GM21360 (cell line): Measurements from ENCODE around the gene NOL9.
"Not testable (repeated sequence)": the region's sequence is repeated elsewhere in the genome, so short reads cannot be mapped to it uniquely, and the experiment has no call there.

Experiments
- ATAC-seq: cut with Tn5 transposase; IDR thresholded peaks from one replicate; pipeline ENCODE4 v1.9.1; 2021; ENCODE audit warnings: mild to moderate bottlenecking, moderate library complexity; ENCODE audit not compliant: unreplicated experiment

The NOL9 gene

DNA sequence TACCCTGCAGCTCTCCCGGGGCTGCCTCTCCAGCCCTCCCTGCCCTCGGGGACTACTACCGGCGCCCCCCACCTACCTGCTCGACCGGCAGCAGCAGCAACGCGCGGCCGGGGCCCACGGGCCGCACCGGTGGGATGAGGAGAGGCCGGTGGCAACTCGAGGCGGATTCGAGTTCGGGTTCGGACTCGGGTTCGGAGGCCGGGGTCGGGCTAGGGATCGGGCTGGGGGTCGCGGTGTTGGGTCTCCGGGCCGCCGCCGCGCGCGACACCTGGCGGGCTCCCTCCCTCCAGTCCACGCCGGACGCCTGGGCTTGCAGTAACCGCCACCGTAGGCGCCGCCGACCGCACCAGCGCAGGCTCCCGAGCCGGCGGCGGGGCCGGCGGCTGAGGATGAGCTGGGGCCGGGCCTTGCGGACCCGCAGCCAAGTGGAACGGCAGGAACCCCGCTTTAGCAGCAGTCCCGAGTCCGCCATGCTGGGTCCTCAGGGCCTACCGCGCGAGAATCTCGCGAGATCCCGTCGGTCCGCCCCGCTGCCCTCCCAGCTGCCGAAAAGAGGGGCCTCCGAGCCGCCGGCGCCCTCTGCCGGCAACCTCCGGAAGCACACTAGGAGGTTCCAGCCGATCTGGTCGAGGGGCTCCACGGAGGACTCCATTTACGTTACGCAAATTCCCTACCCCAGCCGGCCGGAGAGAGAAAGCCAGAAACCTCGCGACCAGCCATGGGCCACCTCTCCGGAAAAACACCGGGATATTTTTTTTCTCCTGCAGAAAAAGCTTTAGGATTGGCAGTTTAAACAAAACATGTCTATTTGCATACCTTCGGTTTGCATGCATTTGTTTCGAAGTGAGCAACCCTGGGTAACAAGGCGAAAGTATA, at the start of gene NOL9:
NOL9 (minus strand) TSS at position 483 of the 876 bp plus-strand sequence; CDS start at position 472, 11 bp downstream.
- ATAC-seq: peak; percentile 89

DNA sequence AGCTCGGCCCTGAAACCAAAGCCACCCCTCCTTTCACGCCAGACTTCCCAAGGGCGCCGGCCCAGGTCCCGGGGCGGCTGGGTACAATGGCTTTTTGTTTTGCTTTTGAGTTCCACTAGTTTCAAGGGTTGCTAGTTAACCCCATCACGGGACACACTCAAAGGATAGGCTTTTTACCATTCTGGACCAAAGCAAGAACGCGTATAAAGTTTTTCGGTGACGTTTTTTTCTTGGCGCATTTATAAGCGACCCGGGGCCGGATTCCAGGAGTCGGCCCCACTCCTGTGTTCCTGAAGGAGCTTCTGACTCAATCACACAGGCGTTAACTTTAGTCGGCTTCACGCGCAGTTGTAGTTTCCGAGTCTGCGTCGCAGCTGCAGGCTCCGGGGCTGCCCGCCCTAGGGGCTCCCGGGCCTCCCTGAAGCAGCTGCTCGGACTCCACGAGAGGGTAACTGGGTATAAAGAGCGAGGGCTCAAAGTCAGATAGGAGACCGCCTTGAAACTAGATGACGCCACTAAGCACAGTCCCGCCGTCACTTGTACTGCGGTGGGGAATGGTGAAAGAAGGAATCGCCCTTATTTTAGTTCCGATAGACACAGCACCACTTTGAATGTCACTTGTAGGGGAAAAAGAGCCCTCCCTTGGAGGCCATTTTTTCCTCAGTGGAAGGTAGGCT, 49.1 kb upstream of the NOL9 start:
- ATAC-seq: peak; percentile 28

DNA sequence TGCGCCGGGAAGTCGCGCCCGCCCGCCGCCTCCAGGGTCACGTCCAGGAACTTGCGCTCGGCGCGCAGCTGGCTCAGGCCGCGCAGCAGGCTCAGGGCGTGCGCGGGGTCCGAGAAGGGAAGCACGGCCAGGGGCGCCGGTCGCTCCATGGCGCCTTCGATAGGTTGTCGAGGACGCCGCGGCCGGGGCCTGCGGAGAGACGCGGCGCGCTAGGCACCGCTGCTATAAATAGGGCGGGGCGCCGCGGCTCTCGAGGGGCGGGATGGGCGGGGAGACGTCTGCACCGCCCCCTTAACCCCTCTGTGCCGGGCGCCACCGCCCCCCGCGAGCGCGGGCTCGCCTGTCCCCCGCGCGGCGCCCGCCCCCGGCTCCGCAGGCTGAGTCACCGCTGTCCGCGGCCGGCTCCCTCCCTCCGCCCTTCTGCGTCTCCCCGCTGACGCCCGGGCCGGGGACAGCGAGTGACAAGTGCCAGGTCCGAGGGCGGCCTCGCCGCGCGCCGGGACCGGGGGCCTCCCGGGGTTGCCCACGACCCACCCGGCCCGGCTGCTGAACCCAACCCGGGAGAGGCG, 48.4 kb upstream of the NOL9 start, which contains the start of gene KLHL21:
KLHL21 (minus strand) TSS at position 201 of the 569 bp plus-strand sequence; CDS start at position 149, 52 bp downstream.
- ATAC-seq: peak; percentile 51

DNA sequence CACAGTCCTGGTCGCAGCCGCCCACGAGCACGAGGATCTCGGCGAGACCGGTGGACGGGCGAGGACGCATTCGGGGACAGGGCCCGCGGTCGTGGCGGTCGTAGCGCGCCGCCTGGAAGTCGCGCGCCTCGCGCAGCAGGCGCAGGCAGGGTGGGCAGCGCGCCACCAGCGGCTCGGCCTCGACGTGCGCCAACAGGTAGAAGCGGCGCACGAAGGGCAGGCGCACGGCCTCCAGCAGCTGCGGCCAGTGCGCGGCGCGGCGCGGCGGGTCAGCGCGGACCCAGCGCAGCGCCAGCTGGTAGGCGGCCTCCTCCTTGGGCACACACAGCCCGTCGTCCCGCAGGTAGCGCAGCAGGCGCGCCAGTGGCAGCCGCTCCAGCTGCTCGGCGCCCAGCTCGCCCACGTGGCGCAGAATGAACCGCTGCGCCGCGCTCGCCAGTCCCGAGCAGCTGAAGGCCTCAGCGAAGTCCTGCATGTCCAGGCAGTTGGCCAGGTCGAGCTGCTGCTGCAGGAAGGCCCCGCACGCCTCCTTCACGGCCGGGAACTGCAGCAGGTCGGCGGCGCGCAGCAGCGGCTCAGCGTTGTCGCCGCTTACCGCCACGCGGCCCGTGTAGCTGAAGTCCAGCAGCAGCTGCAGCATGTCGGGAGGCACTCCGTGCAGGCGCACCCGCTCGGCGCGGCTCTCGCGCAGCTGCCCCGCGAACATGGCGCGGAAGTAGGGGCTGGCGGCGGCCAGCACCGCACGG, 47.8 kb upstream of the NOL9 start:
- ATAC-seq: peak; percentile 3

DNA sequence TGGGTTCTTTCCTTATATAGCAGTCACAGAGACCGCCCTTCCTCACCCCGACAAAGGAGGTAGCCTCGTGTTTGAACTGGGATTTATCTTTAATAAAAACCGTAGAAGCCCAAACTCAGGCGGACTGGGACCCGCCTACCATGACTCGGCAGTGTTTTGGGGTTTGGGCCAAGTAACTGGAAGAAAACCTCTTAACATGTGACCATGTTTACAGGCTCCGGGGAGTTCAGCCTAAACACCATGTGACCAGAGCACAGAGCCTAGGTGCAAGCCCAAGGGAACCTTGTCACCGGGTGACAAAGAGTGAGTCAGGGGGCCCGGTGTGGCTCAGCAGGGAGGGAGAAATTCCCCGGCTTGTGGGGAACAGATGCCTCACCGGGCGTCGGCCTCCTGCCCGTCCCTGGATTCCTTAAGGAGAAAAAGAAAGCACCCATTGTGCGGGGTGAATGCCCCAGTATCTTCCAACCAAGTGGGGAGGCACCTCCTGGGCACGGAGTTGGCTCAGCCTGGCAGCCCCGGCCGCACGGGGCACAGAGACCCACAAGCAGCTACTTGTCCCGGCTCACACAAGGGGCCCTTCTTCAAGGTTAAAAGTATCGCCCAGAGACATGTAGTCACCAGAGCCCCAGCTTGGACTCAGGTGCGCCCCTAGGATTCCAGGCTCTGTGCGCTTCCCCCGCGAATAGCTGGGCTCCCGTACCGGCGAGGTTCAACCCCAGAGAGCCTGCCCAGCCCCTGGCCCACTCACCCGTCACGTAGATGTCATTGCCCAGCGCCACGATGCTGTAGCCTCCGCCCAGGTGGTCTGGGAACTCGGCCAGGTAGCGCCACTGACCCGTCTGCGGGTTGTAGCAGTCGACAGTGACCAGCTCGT, 47.0 kb upstream of the NOL9 start:
- peak; percentile 26 for ATAC-seq

DNA sequence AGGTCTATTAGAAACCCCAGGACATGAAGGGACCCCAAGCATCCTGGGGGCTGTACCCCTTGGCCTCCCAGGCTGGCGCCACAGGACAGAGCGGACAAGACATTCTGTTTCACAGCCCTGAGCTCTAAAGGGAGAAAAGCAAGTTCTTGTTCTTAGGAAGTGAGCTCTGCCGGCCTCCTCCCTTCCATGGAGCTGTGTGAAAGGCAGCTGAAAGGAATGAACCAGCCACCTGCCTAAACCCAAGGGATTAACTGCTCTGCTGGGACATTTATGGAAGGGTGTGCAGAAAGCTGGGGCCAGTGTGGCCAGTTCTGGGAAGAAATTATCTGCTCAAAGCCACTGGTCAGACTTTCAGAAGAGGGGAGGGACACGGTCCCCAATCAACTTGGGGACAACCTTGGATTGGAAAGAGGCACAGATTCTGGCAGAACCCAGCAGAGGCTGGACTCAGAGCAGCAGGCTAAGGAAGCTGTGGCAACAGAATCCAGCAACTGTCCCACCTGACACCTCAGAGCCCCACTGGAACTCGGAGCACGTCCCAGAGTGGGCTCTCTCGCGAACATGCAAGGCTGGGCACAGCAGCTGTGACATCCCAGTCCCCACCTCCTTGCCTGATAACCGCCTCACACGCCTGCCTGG, 46.2 kb upstream of the NOL9 start:
- no peak for ATAC-seq

DNA sequence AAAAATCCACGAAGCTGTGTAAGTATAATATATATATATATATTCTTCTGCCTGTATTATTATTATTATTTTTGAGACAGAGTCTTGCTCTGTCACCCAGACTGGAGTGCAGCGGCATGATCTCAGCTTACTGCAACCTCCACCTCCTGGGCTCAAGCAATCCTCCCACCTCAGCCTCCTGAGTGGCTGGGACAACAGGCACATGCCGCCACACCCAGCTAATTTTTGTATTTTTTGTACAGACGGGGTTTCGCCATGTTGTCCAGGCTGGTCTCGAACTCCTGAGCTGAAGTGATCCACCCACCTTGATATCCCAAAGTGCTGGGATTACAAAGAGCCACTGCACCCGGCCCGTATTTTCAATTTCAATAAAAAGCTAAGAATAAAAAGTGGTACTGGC, 45.7 kb upstream of the NOL9 start:
- ATAC-seq: not testable (repeated sequence)

DNA sequence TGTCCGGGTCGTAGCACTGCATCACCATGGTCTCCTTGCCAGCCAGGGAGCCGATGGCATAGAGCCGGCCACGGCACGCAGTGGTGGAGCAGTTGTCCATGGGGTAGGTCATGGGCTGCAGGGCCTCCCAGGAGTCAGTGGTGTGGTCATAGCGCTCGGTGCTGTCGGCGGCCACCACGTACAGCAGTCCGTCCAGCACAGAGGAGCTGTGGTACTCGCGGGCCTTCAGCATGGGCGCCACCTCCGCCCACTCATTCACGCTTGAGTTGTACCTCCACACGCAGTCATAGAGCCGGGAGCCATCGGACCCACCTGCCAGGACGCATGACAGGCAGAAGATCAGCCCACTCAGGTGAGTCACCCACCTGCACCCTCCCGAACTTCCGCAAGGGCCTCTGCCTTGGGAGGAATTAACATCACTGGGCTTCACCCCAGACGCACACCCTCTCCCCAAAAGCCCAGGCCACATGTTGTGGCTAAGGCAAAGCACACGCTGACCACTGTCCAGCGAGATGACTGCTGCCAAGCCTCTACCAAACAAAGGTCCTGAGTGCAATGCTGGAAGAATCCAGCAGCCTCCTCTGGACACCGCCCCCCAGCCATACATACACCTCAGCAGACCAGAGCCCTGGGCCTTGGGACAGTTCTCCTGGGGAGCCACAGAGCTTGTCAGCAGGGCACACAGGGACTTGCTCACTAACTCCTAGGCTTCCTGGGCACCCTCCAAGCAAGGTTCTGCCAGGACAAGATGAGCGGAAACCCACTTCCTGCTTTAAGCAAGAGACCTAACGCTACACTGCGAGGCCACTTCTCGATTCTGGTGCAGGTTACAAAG, 45.0 kb upstream of the NOL9 start:
- no peak for ATAC-seq

DNA sequence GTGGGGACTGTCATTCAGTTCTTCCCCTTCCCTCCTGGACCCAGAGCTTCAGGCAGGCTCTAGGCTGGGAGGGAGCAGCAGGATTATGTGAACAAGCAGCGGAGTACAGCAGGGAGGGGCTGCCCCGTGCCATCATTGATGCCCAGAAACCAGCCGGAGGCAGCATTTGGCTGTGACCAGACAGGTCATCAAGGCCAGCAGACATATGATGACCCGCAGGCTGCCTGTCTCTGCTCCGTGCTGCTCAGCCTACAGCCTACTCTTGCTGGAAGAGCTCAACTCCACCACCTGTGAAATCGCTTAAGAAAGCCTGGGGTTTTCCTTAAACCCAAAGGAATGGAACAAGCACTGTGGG, 43.4 kb upstream of the NOL9 start:
- ATAC-seq: no peak

DNA sequence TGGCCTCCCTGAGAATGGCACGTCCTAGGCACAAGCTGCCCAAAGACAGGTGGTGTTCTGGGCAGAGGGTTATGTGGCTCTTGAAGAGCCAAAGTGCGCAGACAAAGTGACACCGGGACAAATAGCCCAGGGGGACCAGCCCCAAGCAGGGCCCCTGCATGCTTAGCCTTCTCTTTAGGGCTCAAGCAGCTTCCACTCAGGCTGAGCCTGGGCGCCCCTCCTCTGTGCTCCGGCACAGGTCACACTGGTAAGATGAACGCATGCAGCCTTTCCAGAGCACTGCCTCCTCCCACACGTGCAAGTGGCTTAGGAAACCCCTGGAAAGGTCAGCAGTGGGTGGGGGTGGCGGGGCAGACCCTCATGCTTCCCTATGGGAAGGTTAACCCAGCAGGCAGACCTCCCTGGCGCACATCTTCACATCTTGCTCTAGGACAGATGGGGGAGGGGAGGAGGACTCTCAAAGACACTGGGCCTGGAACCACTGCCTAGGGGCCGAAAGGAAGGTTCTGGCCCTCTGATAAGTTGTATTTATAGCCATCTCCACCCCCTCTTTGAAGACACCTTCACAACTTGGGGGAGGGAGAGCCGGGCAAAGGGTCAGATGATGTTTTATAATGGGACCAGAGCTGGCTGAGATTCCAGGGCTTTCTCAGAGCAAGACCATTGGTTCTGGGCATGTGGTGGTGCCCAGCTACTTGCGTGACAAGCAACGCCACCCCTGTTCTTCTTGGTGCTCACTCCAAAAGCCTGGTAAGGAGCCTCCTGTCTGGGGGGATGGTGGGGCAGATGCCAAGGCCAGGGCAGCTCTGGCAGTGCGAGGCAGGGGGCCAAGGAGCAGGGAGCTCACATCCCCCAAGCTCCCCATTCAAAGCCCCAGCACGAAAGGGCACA, 42.8 kb upstream of the NOL9 start:
- ATAC-seq: no peak

DNA sequence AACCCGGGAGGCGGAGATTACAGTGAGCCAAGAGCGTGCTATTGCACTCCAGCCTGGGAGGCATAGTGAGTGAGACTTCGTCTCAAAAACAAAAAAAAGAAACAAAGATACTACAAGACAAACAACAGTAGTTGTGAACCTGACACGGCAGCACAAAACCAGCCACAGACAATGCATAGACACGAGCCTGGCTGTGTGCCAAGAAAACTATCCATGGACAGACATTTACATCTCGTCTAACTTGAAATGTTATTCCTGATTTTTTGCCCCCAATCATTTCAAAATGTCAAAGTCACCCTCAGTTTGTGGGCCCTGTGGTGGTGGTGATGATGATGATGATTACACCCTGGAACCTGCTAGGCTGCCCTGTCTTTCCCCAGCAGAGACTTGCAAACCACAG, 42.0 kb upstream of the NOL9 start:
- ATAC-seq: no peak

DNA sequence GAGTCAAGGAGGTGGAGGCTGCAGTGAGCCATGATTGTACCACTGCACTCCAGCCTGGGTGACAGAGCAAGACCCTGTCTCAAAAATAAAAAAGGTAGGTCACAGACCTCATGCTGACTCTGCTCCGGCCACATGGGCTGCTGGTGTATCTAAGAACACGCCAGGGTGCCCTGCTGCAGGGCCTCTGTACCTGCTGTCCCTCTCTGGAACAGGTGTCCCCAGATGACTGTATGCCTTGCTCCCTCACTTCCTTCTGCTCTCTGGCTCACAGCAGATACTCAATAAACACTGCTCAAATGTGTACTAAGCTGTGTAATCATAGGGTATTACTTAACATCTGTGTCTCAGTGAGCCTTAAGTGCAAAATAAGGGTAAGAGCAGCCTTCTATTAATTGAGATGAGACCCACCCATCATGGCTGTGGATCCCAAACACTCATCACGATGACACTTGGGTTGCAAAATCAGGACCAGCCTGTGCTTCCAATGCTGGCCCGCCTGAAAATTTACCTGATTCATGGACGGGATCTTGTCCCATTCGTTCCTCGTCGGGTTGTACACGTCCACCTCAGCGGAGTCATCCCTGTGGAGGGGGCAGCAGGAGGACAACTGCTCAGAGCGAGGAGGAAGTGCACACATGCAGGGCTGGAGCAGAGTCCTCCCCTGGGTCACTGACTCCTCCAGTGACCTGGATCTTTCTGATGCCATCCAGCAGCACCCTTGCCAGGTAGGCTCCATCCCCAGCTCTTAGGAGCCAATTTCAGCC, 40.8 kb upstream of the NOL9 start:
- ATAC-seq: no peak

DNA sequence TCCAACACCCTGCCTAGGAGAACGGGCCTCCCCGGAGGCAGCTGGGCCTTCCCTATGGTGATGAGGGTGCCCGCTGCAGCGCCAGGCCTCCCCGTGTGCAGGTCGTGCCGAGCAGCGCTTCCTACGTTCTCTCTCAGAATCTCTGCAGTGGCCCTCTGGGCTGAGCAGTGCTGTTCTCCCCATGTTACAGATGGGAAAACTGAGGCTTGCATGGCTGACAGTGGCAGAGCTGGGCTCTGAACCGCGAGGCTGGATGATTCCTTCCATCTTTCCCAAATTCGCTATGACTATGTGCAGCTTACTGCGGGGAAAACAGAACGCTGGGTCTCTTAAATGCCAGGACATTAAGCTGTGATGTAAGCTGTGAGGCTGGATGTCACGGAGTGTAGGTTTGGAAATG, 39.5 kb upstream of the NOL9 start:
- no peak for ATAC-seq

DNA sequence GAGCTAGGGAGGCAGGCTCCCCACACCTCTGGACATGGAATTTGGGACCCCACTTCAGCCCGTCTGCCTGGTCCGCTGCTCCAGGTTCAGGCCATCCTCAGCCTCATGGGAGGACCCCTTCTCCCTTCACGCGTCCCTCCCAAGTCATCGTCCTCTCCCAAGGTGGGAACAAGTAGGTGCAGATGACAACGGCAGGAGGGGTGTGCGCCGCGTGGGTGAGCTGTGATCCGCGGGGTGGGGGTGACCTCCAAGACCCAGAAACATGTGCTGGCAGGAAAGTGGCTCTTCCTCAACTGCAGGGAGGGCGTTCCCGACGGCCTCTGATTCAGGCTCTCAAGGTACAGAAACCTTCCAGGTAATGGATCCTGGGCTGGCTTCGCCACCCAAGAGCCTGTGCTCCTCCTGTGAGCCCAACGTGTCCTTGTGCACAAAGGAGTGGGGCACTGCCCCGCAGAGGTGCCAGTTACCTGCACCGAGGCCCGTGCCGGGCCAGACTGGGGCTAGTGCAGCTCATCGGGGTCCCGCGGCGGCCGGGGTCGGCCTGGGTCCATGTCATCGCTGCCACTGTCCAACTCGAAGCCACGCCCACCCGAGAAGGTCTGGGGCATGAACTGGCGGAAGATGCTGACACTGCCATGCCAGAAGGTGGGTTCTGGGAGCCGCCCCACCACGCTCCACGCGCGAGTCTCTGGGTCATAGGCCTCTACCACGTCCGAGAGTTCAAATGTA, 38.7 kb upstream of the NOL9 start:
- ATAC-seq: no peak

DNA sequence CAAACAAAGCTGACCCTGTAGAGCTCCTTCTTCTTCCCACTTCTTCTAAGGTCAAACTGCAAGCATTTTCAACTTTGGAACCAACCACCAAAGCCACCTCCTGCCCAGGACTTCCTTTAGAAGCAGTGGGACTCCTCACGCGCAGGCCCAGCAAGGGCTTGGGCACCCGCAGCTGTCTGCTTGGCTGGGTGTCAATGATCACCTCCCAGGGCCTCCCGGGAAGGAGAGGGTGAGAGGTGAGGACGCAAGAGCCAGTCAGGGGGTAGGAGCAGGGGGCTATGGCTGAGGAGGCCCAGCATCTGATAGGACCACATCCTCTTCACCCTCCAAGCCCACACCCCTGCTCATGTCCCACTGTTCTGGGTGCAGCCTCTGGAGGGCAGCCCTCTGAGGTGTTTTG, 38.1 kb upstream of the NOL9 start:
- no peak for ATAC-seq

DNA sequence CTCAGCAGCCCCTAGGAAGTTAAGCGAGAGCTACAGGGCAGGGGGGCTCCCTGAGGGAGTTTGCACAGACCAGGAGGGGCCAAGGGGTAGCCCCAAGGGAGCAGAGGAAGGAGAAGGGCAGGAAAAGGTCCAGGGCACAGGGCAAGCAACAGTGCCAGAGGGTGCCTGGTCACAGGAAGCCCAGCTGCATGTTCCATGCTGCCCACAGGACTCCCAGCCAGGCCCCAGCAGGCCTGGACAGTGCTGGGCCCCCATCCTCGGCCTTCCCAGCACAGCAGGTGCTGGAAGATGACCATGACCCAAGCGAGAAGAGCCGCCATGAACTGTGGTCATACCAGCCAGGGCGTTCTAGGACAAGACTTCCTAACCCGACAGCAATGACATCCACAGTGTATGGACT, 37.3 kb upstream of the NOL9 start:
- no peak for ATAC-seq
